ENCODE results near the gene PLOD3.
"Not testable (repeated sequence)": the region's sequence is repeated elsewhere in the genome, so short reads cannot be mapped to it uniquely, and the experiment has no call there.

PLOD3 gene, protein sequence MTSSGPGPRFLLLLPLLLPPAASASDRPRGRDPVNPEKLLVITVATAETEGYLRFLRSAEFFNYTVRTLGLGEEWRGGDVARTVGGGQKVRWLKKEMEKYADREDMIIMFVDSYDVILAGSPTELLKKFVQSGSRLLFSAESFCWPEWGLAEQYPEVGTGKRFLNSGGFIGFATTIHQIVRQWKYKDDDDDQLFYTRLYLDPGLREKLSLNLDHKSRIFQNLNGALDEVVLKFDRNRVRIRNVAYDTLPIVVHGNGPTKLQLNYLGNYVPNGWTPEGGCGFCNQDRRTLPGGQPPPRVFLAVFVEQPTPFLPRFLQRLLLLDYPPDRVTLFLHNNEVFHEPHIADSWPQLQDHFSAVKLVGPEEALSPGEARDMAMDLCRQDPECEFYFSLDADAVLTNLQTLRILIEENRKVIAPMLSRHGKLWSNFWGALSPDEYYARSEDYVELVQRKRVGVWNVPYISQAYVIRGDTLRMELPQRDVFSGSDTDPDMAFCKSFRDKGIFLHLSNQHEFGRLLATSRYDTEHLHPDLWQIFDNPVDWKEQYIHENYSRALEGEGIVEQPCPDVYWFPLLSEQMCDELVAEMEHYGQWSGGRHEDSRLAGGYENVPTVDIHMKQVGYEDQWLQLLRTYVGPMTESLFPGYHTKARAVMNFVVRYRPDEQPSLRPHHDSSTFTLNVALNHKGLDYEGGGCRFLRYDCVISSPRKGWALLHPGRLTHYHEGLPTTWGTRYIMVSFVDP

GRCh38 chr7:101217388-101218235 lies at the start of gene PLOD3, which contains the start of gene ZNHIT1:
Gene PLOD3 (minus strand): TSS chr7:101217581. CDS start chr7:101217274, 307 bp downstream.
Gene ZNHIT1 (plus strand): TSS chr7:101218165. CDS start chr7:101218196, 31 bp downstream.
- peak; percentile 97 for DNase-seq (ENCODE audit: low spot score)

DNA sequence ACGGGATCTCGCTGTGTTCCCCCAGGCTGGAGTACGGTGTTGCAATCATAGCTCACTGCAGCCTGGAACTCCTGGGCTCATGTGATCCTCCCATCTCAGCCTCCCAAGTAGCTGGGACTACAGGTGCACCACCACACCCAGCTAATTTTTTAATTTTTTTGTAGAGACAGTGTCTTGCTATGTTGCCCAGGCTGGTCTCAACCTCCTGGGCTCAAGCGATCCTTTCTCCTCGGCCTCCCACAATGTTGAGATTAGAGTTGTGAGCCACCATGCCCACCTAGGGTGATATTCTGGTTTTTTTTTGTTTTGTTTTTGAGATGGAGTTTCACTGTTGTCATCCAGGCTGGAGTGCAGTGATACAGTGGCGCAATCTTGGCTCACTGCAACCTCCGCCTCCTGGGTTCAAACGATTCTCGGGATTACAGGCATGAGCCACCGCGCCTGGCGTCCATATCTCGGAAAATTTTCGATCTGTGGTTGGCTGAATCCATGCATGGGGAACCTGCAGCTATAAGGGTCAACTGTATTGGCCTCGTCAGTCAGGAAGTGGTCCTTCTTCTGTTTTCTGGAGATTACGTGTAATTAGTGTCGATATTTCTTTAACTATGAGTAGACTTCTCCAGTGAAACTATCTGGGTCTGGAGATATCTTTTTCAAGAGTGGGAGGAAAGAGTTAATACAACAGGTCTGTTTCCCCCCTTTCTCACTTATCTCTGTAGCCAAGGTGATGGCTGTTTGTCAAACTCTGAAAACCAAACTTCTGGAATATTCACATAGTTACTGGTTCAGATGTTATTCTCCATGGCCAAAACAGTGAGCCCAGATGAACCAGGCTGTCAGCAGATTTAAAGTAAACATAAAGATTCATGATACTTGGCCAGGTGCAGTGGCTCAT lies 48.5 kb upstream of the PLOD3 start:
- no peak for DNase-seq (ENCODE audit: low spot score)

DNA sequence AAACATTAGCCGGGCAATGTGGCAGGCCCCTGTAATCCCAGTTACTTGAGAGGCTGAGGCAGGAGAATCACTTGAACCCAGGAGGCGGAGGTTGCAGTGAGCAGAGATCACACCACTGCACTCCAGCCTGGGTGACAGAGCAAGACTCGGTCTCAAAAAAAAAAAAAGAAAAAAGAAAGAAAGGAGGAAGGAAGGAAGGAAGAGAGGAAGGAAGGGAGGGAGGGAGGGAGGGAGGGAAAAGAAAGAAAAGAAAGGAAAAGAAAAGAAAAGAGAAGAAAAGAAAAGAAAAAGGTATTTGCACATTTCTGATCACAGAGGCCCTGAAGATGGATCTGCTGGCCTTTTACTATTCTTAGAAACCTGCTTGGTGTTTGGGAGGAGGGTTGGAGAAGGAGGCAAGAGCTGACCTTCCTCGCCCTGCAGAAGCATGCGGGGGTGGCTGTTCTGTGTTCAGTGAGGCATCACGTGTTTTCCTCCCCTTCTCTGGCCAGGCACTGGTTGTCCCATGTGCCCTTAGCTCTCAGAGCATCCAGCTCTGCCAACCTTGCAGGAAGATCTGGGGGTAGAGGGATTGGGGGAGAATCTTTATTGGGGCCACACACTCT lies 46.8 kb upstream of the PLOD3 start:
- DNase-seq (ENCODE audit: low spot score), result not testable (repeated sequence)

DNA sequence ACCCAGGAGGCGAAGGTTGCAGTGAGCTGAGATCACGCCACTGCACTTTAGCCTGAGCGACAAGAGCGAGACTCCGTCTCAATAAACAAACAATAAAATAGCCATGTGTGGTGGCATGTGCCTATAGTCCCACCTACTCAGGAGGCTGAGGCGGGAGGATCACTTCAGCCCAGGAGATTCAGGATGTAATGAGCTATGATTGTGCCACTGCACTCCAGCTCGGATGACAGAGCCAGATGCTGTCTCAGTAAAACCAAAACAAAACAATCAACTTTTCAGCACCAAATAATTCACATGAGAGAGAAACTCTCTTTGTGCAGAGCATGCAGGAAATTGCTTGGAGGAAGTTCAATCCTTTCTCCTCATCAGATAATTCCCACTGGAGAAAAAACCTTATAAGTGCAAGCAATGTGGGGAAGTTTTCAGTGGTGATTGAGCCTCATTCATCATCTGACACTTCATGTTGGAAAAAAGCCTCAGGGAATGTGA lies 40.9 kb upstream of the PLOD3 start:
- DNase-seq (ENCODE audit: low spot score), result no peak

- no peak for DNase-seq (ENCODE audit: low spot score)
Observed at GRCh38 chr7:101255796-101256195, 38.4 kb upstream of the PLOD3 start.

DNA sequence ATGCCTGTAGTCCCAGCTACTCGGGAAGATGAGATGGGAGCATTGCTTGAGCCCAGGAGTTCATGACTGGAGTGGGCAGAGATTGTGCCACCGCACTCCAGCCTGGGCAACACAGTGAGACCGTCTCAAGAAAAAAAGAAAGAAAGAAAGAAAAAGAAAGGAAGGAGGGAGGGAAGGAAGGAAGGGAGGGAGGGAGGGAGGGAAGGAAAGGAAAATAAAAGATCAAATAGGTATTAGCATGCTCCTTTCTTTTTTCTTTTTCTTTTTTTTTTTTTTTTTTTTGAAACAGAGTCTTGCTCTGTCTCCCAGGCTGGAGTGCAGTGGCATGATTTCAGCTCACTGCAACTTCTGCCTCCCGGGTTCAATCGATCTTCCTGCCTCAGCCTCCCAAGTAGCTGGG lies 35.8 kb upstream of the PLOD3 start:
- not testable (repeated sequence) for DNase-seq (ENCODE audit: low spot score)

DNA sequence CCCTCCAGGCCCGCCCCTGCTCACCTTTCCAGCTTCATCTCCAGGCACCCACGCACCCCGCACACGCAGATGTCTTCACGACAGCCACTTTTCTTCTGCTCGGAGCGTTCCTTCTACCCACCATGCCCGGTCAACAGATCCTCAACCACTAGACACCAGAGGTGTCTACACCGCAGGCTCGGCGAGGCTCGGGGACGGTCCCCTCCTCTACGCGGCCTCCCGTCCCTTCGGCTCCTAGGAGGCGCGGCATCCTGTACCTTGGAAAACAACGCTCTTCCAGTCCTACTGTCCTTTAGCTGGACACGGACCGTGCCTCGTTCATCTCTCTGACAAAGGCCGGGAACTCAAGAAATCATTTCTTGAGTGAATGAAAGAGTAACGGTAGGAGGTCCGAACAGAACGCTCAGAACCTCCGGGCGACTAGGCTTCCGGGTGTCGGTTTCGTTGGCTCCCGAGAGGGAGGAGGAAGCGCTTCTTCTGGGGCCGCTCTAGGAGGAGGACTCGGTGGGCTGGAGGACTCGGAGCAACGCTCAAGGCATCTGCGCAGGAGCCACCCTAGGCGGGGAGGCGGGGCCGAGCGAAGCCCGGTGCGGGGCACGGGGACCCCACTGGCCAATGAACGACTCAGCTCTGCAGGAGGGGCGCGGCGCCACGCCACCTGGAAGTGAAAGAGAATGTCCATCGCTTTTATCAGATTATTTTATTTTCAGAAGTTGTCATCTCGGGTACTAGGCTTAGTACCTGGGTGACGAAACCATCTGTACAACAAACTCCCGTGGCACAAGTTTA lies 34.7 kb upstream of the PLOD3 start:
- peak; percentile 96 for DNase-seq (ENCODE audit: low spot score)

GRCh38 chr7:101250324-101250723 lies 32.9 kb upstream of the PLOD3 start:
- no peak for DNase-seq (ENCODE audit: low spot score)

DNA sequence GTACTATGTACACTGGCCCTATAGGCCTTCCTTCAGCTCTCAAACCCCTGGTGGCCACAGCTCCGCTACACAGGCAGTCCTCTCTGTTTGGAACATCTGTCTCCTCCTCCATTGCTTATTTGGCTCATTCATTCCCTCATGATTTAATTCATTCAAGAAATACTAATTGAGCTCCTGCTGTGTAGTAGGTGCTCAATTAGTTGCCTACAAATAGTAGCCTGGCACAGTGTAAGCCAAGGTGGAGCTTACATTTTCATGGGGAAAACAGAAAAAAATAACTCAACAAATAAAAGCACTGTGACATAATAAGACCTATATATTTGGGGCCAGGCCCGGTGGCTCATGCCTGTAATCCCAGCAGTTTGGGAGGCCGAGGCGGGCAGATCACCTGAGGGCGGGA lies 30.9 kb upstream of the PLOD3 start:
- no peak for DNase-seq (ENCODE audit: low spot score)

DNA sequence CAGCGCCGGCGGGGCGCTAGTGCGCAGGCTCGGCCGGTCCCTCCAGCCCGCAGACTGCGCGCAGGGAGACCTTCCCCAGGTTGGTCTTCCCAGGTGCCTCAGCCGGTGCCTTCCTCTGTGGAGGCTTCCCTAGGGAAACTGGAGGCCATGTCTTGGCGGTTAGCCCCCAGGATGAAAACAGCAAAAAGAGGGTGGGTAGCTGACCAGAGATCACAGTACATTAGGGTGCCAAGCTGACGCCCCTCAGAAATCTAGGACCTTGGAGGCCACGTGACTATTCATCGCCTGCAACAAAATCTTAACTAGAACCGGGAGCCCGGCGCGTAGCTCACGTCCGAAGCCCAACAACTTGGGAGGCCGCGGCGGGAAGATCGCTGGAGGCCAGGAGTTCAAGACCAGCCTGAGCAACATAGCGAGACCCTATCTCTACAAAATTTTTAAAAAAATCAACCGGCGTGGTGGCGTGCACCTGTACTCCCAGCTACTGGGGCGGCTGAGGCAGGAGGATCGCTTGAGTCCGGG lies 27.8 kb upstream of the PLOD3 start:
- DNase-seq (ENCODE audit: low spot score), result no peak

- peak; percentile 95 for DNase-seq (ENCODE audit: low spot score)
Observed at GRCh38 chr7:101244375-101245146, 27.2 kb upstream of the PLOD3 start, which contains the start of gene FIS1. Gene FIS1 (minus strand): TSS chr7:101245081. CDS start chr7:101245004, 77 bp downstream.

DNA sequence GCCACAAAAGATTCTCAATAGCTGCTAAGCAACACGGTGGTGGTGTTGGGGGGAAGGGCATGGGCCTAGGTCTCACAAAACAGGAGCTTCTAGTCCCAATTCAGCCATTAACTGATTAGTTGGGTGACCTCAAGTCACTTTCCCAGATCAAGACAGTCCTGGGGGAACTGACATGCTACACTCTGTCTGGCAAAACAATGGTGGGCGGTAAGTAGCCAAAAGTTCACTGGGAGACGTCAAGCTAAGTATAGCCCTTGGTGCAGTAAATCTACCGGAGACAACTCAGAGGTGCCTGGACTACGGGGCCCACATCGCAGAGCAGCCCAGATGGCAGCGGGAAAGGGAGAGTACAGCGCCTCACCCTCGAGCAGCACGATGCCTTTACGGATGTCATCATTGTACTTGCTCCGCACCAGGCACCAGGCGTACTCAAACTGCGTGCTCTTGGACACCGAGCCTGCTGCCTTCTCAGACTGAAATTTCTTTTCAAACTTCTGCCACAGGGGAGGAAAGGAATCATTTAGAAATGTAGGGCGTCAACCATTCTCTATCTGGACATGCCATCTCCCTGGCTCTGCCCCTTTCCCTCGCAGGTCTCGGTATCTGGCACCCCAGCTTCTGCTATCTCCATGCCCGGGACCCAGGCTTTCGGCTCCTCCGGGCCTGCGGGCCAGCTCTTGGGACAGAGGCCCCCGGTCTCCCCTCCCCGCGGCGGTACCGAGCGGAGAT lies 26.4 kb upstream of the PLOD3 start:
- DNase-seq (ENCODE audit: low spot score), result no peak

DNA sequence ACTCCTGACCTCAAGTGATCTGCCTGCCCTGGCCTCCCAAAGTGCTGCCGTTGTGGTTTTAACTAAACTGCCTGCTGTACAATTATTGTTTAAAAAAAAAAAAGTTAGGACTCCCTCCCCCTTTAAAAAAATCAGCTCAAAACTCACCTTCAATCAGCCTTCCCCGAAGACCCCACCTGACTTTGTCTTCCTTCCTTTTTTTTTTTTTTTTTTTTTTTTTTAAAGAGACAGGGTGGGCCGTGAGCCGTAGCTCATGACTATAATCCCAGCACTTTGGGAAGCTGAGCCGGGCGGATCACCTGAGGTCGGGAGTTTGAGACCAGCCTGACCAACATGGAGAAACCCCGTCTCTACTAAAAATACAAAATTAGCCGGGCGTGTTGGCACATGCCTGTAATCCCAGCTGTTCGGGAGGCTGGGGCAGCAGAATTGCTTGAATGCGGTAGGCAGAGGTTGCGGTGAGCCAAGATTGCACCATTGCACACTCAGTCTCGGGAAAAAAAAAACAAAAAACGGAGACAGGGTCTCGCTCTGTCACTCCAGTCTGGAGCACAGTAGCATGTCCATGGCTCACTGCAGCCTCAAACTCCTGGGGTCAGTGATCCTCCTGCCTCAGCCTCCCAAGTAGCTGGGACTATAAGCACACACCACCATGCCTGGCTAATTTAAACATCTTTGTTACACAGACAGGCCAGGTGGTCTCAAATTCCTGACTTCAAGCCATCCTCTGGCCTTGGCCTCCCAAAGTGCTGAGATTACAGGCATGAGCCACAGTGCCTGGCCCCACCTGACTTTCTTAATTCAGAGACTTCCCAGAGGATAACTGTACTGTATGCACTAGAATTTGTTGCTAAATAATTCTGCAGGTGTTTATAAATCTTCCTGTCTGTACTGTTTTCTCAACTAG lies 24.3 kb upstream of the PLOD3 start:
- no peak for DNase-seq (ENCODE audit: low spot score)

DNA sequence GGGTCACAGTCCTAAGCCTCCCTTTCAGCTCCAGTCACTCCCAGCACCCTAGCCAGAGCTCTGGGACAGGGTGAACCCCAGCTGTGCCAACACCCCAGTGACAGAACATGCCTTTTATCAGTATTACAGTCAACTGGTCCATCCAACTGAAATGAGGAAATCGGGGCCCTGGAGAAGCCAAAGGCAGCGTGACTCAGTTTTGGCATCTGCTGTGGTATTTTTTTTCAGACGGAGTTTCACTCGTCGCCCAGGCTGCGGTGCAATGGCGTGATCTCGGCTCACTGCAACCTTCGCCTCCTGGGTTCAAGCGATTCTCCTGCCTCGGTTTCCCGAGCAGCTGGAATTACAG lies 23.6 kb upstream of the PLOD3 start:
- DNase-seq (ENCODE audit: low spot score), result no peak

GRCh38 chr7:101240226-101241014 lies 23.0 kb upstream of the PLOD3 start:
- DNase-seq (ENCODE audit: low spot score), result no peak

GRCh38 chr7:101239951-101240220 lies 22.5 kb upstream of the PLOD3 start:
- DNase-seq (ENCODE audit: low spot score), result no peak
